ENCODE data around the gene ZNF212. TPM values are rescaled to one million over a fixed set of nuclear protein-coding genes. Genes with fewer than 3 reads are reported as not detected.
"Not testable (repeated sequence)": the region's sequence is repeated elsewhere in the genome, so short reads cannot be mapped to it uniquely, and the experiment has no call there.

The ZNF212 gene
- total RNA-seq, 1 experiment from 2014 or later = 11.5 TPM

GRCh38 chr7:149254181-149254858 is 14.9 kb downstream of the ZNF212 start:
- Histone ChIP-seq H3K9me3 (replicated peaks) (no peaks in the 10 kb centered on the region), H3K27me3 (no peaks in the 10 kb centered on the region), H3K4me3 (no peak overlapping the region), H3K36me3 (peaks cover 34% of the 10 kb centered on the region), H3K27ac (no peak overlapping the region), H3K4me1 (peaks cover 15% of the 10 kb centered on the region)
- no peak for DNase-seq

GRCh38 chr7:149255174-149255573 is 15.7 kb downstream of the ZNF212 start:
- Histone ChIP-seq H3K4me1 (peaks cover 15% of the 10 kb centered on the region), H3K9me3 (replicated peaks) (no peaks in the 10 kb centered on the region), H3K27ac (no peak overlapping the region), H3K36me3 (peaks cover 31% of the 10 kb centered on the region), H3K4me3 (no peak overlapping the region), H3K27me3 (no peaks in the 10 kb centered on the region)
- no peak for DNase-seq

DNA sequence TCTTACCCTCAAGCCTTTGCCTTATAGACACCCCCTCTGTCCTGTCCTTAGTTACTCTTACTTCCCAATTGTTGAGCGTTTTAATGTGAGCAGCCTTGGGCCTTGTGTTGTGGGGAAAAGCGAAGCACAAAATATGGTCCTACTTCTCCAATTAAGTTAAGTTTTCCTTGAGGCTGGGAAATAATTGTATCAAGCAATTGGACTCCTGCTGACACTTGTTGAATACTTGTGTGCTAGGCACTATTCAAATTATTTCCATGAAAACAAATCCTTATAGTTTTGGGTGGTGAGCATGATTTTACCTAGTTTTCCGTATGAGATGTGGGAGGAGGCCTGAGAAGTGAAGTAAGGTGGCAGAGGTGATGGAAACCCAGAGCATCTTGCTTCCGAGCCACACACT is 17.1 kb downstream of the ZNF212 start:
- Histone ChIP-seq H3K36me3 (peaks cover 23% of the 10 kb centered on the region), H3K27me3 (no peaks in the 10 kb centered on the region), H3K4me1 (peaks cover 15% of the 10 kb centered on the region), H3K4me3 (no peak overlapping the region), H3K9me3 (replicated peaks) (no peaks in the 10 kb centered on the region), H3K27ac (no peak overlapping the region)
- no peak for DNase-seq

DNA sequence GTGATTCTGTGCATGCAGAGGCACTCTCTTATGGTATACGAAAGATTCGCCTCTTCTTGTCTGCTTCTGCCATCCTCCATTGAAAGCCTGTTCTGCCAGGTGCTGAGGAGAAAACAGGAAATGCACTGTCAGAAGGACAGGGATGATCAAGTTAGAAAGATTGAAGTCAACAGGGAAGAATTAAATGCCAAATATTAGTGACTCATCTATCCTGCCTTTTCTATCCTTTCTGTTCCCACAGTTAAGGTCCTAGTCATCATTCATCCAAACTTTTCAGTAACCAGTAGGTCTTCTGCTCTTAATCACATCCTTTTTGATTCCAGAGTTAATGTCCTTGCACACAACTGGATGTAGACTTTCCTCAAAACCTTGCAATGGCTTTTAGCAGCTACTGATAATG is 17.7 kb downstream of the ZNF212 start:
- Histone ChIP-seq H3K27ac (no peak overlapping the region), H3K9me3 (replicated peaks) (no peaks in the 10 kb centered on the region), H3K4me1 (peaks cover 13% of the 10 kb centered on the region), H3K27me3 (no peaks in the 10 kb centered on the region), H3K4me3 (no peak overlapping the region), H3K36me3 (peaks cover 23% of the 10 kb centered on the region)
- DNase-seq = no peak

DNA sequence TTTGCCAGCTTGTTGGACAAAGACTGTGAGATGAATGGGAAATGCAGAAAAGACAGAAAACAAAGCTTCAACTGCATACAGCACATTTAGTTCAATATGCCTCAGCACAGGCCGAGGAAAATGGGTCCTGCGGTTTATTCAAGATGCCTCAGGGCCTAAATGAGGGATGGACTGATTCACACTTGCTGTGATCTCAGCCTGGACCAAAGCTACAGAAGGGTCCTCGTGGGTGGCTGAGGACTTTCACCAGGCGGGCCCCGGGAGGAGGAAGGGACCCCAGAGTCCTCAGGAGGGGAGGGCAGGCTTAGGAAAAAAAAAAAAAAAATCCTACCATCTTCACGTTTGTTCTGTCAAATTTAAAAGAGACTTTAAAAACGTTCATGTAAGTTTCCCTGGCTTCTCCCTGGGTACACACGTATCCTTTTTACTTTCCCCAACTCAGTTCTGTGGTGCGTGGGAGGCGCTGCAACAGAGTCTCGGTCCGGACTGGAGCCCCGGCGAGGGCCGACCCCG is 21.9 kb downstream of the ZNF212 start:
- Histone ChIP-seq H3K36me3 (no peaks in the 10 kb centered on the region; the same call in 1 of the 2 replicates), H3K9me3 (replicated peaks) (no peaks in the 10 kb centered on the region), H3K4me3 (peak overlapping the region; percentile 64), H3K4me1 (no peaks in the 10 kb centered on the region), H3K27ac (peak overlapping the region; percentile 67), H3K27me3 (no peaks in the 10 kb centered on the region)
- DNase-seq = peak; percentile 57 to 73

DNA sequence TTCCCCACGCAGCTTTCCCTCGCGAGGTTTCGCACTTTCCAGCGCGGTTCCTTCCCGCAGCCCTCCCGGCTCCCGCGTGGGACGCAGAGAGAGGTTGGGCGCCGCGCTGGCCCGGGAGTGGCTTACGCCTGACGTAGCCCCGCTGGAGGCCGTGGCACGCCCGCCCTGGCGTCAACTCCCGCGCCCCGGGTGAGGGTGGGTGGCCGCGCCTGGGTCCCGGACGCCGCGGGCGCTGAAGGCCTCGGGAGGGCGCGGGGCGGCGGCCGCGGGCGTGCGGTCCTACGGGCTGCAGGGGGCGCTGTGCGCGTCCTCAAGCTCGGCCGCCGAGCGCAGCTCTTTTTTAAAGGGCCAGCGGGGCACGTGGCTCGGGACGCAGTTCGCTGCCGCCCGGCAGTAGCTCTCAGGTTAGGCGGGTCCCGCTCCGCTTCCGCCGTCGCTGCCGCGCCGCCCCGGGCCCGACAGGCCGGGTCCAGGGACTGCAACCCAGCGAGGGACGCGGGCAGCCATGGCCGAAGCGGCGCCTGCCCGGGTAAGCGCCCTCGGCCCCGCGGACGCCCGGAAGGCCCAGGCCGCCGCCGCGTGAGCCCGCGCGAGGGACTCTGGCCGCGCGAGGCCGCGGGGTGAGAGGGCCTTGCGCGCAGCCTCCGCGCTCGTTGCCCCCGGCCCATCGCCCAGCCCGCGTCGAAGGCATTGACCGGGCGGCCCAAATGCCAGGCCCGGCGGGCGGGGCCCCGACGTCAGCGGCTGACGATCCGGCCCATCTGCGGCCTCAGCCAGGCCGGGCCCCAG is 22.6 kb downstream of the ZNF212 start, which contains the start of gene ZNF783:
TSS of gene ZNF783 (plus strand) at position 368 of the 789 bp plus-strand sequence. CDS start at position 506, 138 bp downstream.
- Histone ChIP-seq H3K27ac (peak within 1 kb of the TSS; percentile 67), H3K27me3 (no peaks in the 10 kb centered on the region), H3K36me3 (peaks cover 5% of the 10 kb centered on the region; the same call in 1 of the 2 replicates), H3K4me3 (peak within 1 kb of the TSS; percentile 64), H3K4me1 (no peaks in the 10 kb centered on the region), H3K9me3 (replicated peaks) (no peaks in the 10 kb centered on the region)
- DNase-seq = peak; percentile 83 to 89

DNA sequence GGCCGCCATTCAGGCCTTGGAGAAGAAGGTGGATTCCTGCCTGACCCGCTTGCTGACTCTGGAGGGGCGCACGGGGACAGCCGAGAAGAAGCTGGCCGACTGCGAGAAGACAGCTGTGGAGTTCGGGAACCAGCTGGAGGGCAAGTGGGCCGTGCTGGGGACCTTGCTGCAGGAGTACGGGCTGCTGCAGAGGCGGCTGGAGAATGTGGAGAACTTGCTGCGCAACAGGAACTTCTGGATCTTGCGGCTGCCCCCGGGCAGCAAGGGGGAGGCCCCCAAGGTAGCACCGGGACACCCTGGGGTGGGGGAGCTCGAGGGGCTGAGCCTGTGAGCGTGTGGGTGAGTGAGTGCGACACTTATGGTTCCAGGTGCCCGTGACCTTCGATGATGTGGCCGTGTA is 27.0 kb downstream of the ZNF212 start:
- Histone ChIP-seq H3K9me3 (replicated peaks) (no peaks in the 10 kb centered on the region), H3K27ac (no peak overlapping the region), H3K4me1 (no peaks in the 10 kb centered on the region), H3K36me3 (peaks cover 22% of the 10 kb centered on the region), H3K27me3 (no peaks in the 10 kb centered on the region), H3K4me3 (no peak overlapping the region)
- no peak for DNase-seq

GRCh38 chr7:149267733-149268132 is 28.3 kb downstream of the ZNF212 start:
- DNase-seq = no peak
- H3K36me3 ChIP-seq = peaks cover 29% of the 10 kb centered on the region
- H3K4me3 ChIP-seq = no peak overlapping the region
- H3K27me3 ChIP-seq = no peaks in the 10 kb centered on the region
- H3K27ac ChIP-seq = no peak overlapping the region
- H3K4me1 ChIP-seq = no peaks in the 10 kb centered on the region
- H3K9me3 ChIP-seq (replicated peaks) = no peaks in the 10 kb centered on the region

- H3K27me3 ChIP-seq; H3K4me3 ChIP-seq; H3K9me3 ChIP-seq (replicated peaks); DNase-seq; H3K4me1 ChIP-seq; H3K27ac ChIP-seq: not testable (repeated sequence)
- H3K36me3 ChIP-seq = peaks cover 34% of the 10 kb centered on the region
Measured at GRCh38 chr7:149274424-149274823, 35.0 kb downstream of the ZNF212 start.

DNA sequence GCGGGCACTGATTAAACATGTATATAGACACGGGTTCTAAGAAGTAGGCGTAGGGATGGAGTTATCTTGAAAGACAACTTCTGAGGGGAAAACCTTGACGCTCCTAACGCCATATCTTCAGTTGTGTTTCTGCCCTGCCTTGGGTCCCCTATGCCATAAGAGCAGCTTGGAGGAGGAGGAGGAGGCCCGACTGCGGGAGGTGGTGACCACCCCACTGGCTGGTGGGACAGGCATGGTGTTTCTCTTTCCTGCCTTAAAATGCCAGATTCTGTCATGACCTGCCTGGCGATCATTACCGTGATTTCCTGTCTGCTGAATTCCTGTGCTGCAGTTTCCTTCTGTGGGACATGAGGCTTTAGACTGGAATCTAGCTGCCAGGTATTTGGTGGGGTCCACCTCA is 38.4 kb downstream of the ZNF212 start:
- H3K9me3 ChIP-seq (replicated peaks) = no peaks in the 10 kb centered on the region
- DNase-seq = no peak

DNA sequence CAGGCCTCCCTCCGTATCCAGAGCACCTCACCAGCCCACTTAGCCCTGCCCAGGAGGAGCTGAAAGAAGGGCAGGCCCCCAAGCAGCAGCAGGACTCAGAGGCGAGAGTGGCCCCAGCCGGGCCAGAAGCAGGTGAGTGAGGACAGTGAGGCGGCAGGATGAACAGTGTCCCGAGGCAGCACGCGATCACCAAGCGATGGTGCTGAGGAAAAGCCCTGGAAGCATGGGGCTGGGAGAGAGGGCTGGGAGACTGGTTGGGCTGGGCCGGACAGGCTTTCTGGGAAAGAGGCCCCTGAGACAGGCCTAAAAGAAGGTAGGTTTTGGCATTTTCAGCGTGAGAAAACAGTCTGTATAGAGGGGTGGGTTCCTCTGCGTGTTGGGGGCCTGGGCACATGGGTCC is 38.9 kb downstream of the ZNF212 start:
- Histone ChIP-seq H3K4me1 (no peaks in the 10 kb centered on the region), H3K36me3 (peaks cover 22% of the 10 kb centered on the region), H3K27me3 (no peaks in the 10 kb centered on the region), H3K27ac (no peak overlapping the region), H3K9me3 (replicated peaks) (no peaks in the 10 kb centered on the region), H3K4me3 (no peak overlapping the region)
- no peak for DNase-seq

More for the DNA sequence above, 38.4 kb downstream of the ZNF212 start:
- H3K4me1 ChIP-seq = no peaks in the 10 kb centered on the region
- H3K27ac ChIP-seq = no peak overlapping the region
- H3K36me3 ChIP-seq = peaks cover 26% of the 10 kb centered on the region
- no peak overlapping the region for H3K4me3 ChIP-seq
- no peaks in the 10 kb centered on the region for H3K27me3 ChIP-seq

GRCh38 chr7:149279111-149279743 is 39.8 kb downstream of the ZNF212 start:
- Histone ChIP-seq H3K4me1 (no peaks in the 10 kb centered on the region), H3K9me3 (replicated peaks) (no peaks in the 10 kb centered on the region), H3K4me3 (no peak overlapping the region), H3K36me3 (peaks cover 22% of the 10 kb centered on the region), H3K27ac (no peak overlapping the region), H3K27me3 (no peaks in the 10 kb centered on the region)
- no peak for DNase-seq

DNA sequence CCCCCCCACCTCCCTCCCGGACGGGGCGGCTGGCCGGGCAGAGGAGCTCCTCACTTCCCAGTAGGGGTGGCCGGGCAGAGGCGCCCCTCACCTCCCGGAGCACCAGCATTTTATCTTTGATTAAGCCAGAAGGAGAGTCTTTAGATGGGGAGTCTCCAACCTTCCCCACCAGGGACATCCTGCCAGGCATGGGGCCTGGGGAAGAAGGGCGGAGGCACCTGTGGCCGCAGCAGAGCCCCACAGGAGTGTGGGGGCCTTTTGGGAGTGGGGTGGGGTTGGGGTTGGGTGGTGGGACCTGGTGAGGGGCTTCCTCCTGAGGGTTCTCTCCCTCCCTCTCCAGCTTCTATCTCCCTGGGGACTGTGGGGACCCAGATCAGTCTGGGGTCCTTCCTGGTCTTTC is 40.7 kb downstream of the ZNF212 start:
- H3K36me3 ChIP-seq = peaks cover 19% of the 10 kb centered on the region
- no peaks in the 10 kb centered on the region for H3K9me3 ChIP-seq (replicated peaks)
- H3K27me3 ChIP-seq = no peaks in the 10 kb centered on the region
- H3K27ac ChIP-seq = no peak overlapping the region
- no peak for DNase-seq
- no peaks in the 10 kb centered on the region for H3K4me1 ChIP-seq
- H3K4me3 ChIP-seq = no peak overlapping the region

DNA sequence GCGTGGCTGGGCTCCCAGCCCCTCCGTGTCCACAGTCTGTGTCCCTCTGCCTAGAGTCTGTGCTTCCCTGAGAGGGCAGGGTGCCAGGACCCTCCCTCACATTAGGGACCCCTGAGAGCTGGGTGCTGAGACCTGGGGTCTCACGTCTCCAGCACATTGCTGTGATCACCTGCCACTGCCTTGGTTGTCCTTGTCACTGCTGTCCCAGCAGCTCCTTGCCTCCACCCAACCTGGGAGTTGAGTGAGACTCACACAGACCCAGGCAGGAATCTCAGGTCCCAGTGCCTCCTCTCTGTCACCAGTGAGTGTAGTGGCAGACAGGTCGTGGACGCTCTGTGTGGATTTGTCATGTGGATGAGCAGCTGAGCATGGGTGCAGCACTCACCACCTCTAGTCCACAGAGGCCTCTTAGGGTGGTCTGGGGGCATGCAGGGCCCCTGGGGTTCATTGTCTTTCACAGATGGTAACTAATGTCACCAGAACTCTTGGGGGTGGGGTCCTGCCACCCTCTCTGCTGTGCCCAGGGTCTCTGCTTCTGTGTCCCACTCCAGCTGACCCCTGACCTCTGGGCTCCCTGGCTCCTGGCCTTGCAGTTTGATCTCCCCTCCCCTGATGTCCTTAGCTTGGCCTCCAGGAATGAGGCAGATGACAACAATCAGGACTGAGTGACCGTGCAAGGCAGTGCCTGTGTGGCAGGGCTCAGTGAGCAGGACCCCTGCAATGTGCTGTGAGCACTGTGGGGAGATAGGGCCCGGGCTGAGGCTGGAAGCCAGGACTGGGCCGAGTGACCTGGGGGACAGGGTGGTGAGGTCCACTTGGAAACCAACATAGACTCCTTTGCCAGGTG is 41.4 kb downstream of the ZNF212 start:
- Histone ChIP-seq H3K27me3 (no peaks in the 10 kb centered on the region), H3K4me1 (peaks cover 2% of the 10 kb centered on the region; the same call in 1 of the 2 replicates), H3K9me3 (replicated peaks) (no peaks in the 10 kb centered on the region), H3K27ac (no peak overlapping the region), H3K36me3 (peaks cover 19% of the 10 kb centered on the region), H3K4me3 (no peak overlapping the region)
- no peak for DNase-seq

Data from SJCRH30 (cell line).